WTC11 (cell line): ENCODE data around the gene STK38L. TPM values are rescaled to one million over a fixed set of nuclear protein-coding genes. Genes with fewer than 3 reads are reported as not detected.

Source experiments
- ATAC-seq: fragments of 200-7000 bp; cut with Tn5 transposase; 2 replicates; pipeline ENCODE4 v1.10.0; 2021; ENCODE audit warnings: mild to moderate bottlenecking, moderate library complexity
- CTCF ChIA-PET: fragments of 300-600 bp; sonication (Branson Sonifier 250); formaldehyde crosslinking; loops from one replicate; lab custom pipeline; 2021; ENCODE audit warnings: antibody characterized with exemption; lab: Charles Lee
- POLR2A ChIA-PET: fragments of 350-600 bp; sonication (Branson Sonifier 250); formaldehyde crosslinking; loops from one replicate; lab custom pipeline; 2021; ENCODE audit warnings: antibody characterized with exemption; lab: Charles Lee
- DNase-seq: peaks from one replicate; pipeline ENCODE4 v3.0.0; 2021; ENCODE audit warnings: low spot score
- H3K27ac Mint-ChIP-seq: 2 replicates; pipeline ENCODE4 v1.8.0; 2021; ENCODE audit warnings: mixed read lengths
- H3K27me3 Mint-ChIP-seq: 2 replicates; pipeline ENCODE4 v1.8.0; 2021; ENCODE audit warnings: low read depth, mild to moderate bottlenecking, moderate library complexity, mixed read lengths
- H3K36me3 Mint-ChIP-seq: 2 replicates; pipeline ENCODE4 v1.8.0; 2021; ENCODE audit warnings: mixed read lengths
- H3K4me1 Mint-ChIP-seq: 2 replicates; pipeline ENCODE4 v1.8.0; 2022; ENCODE audit warnings: mixed read lengths
- H3K4me3 Mint-ChIP-seq: 2 replicates; pipeline ENCODE4 v1.8.0; 2021; ENCODE audit warnings: mild to moderate bottlenecking, moderate library complexity, mixed read lengths
- H3K9me3 Mint-ChIP-seq: 2 replicates; pipeline ENCODE4 v1.8.0; 2021; ENCODE audit warnings: mixed read lengths
- AFF4 ChIP-seq: sonication (generic); formaldehyde crosslinking; IDR thresholded peaks from 2 replicates; pipeline ENCODE4 v1.8.1; 2023; ENCODE audit warnings: mild to moderate bottlenecking, missing genetic modification reagents, borderline replicate concordance
- ARID4B ChIP-seq: sonication (generic); formaldehyde crosslinking; IDR thresholded peaks from 2 replicates; pipeline ENCODE4 v1.8.0; 2023; ENCODE audit warnings: missing genetic modification reagents, mild to moderate bottlenecking, borderline replicate concordance
- CREB1 ChIP-seq: sonication (generic); formaldehyde crosslinking; IDR thresholded peaks from 2 replicates; pipeline ENCODE4 v1.8.0; 2023; ENCODE audit warnings: mild to moderate bottlenecking, missing genetic modification reagents
- E2F5 ChIP-seq: sonication (generic); formaldehyde crosslinking; IDR thresholded peaks from 2 replicates; pipeline ENCODE4 v1.8.1; 2022; ENCODE audit warnings: mild to moderate bottlenecking, moderate library complexity, missing genetic modification reagents
- ESRRA ChIP-seq: sonication (generic); formaldehyde crosslinking; IDR thresholded peaks from 2 replicates; pipeline ENCODE4 v1.8.1; 2022; ENCODE audit warnings: mild to moderate bottlenecking, missing genetic modification reagents, borderline replicate concordance
- FOXK1 ChIP-seq: sonication (generic); formaldehyde crosslinking; IDR thresholded peaks from 2 replicates; pipeline ENCODE4 v1.8.0; 2022; ENCODE audit warnings: mild to moderate bottlenecking, moderate library complexity, missing genetic modification reagents
- FOXP1 ChIP-seq: sonication (generic); formaldehyde crosslinking; IDR thresholded peaks from 2 replicates; pipeline ENCODE4 v1.8.0; 2022; ENCODE audit warnings: missing genetic modification reagents, mild to moderate bottlenecking, moderate library complexity, borderline replicate concordance
- MAX ChIP-seq: sonication (generic); formaldehyde crosslinking; IDR thresholded peaks from 2 replicates; pipeline ENCODE4 v1.8.0; 2022; ENCODE audit warnings: mild to moderate bottlenecking, missing genetic modification reagents
- MXD4 ChIP-seq: fragments of 250-450 bp; sonication (Bioruptor Pico); IDR thresholded peaks from 2 replicates; pipeline ENCODE4 v1.8.0; 2021; ENCODE audit warnings: mild to moderate bottlenecking, moderate library complexity, borderline replicate concordance
- NR1H2 ChIP-seq: sonication (generic); formaldehyde crosslinking; IDR thresholded peaks from 2 replicates; pipeline ENCODE4 v1.9.0; 2021; ENCODE audit warnings: mild to moderate bottlenecking, moderate library complexity, missing genetic modification reagents
- NR2C2 ChIP-seq: sonication (generic); formaldehyde crosslinking; IDR thresholded peaks from 2 replicates; pipeline ENCODE4 v1.8.0; 2022; ENCODE audit warnings: mild to moderate bottlenecking, missing genetic modification reagents
- PREB ChIP-seq: sonication (generic); formaldehyde crosslinking; IDR thresholded peaks from 2 replicates; pipeline ENCODE4 v1.8.1; 2022; ENCODE audit warnings: mild to moderate bottlenecking, missing genetic modification reagents, moderate library complexity, borderline replicate concordance
- PRRX2 ChIP-seq: fragments of 250-450 bp; sonication (Bioruptor Pico); IDR thresholded peaks from 2 replicates; pipeline ENCODE4 v1.8.0; 2021; ENCODE audit warnings: mild to moderate bottlenecking
- RELA ChIP-seq: sonication (generic); formaldehyde crosslinking; IDR thresholded peaks from 2 replicates; pipeline ENCODE4 v1.8.1; 2022; ENCODE audit warnings: missing genetic modification reagents, mild to moderate bottlenecking, borderline replicate concordance
- RORB ChIP-seq: fragments of 250-450 bp; sonication (Bioruptor Pico); IDR thresholded peaks from 2 replicates; pipeline ENCODE4 v1.9.0; 2021; ENCODE audit warnings: mild to moderate bottlenecking
- TEAD4 ChIP-seq: sonication (generic); formaldehyde crosslinking; IDR thresholded peaks from 2 replicates; pipeline ENCODE4 v1.8.0; 2022; ENCODE audit warnings: mild to moderate bottlenecking, missing genetic modification reagents
- ZNF317 ChIP-seq: sonication (generic); formaldehyde crosslinking; IDR thresholded peaks from 2 replicates; pipeline ENCODE4 v1.8.1; 2023; ENCODE audit warnings: low read depth, mild to moderate bottlenecking, moderate library complexity, missing genetic modification reagents, borderline replicate concordance
- total RNA-seq: library from RNA; stranded (reverse); gene quantifications from 3 replicates; pipeline ENCODE4 v1.2.3, GENCODE V29; 2021
- TF ChIP-seq, protein P1 (sequence below): sonication (generic); formaldehyde crosslinking; IDR thresholded peaks from 2 replicates; pipeline ENCODE4 v1.8.1; 2022; ENCODE audit warnings: low read depth, mild to moderate bottlenecking, moderate library complexity, missing genetic modification reagents, borderline replicate concordance
- TF ChIP-seq, protein P2 (sequence below): sonication (generic); formaldehyde crosslinking; IDR thresholded peaks from 2 replicates; pipeline ENCODE4 v1.8.1; 2023; ENCODE audit warnings: mild to moderate bottlenecking, missing genetic modification reagents, moderate library complexity

The STK38L gene
- total RNA-seq, 1 experiment from 2014 or later = 47.2 TPM

DNA sequence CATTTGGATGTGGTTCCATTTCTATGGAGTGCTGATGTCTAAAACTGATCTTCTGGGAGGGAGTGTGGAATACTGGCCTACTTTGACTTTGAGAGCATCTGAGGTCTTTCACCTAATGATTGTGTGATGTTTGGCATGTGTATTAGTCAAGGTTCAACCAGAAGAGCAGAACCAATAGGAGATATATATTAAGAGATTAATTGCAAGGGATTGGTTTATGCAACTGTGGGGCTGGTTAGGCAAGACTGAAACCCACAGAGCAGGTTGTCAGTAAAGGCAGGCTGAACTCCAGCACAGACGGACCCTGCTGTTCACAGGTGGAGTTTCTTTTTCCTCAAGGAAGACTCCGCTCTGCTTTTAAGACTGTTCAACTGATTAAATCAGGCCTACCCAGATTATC lies 100.2 kb downstream of the STK38L start:
- ChIA-PET POLR2A (no interaction called here), CTCF (no interaction called here)
- H3K36me3 Mint-ChIP-seq = no peaks in the 10 kb centered on the region
- no peak overlapping the region for H3K4me3 Mint-ChIP-seq
- DNase-seq = no peak
- peaks cover 51% of the 10 kb centered on the region for H3K4me1 Mint-ChIP-seq
- H3K9me3 Mint-ChIP-seq = no peaks in the 10 kb centered on the region
- H3K27me3 Mint-ChIP-seq = no peaks in the 10 kb centered on the region
- TF ChIP-seq RORB (no peak), MAX (CRISPR knock-in tag) (no peak), FOXK1 (CRISPR knock-in tag) (no peak), RELA (CRISPR knock-in tag) (no peak), ARID4B (CRISPR knock-in tag) (no peak), PREB (CRISPR knock-in tag) (no peak), MXD4 (CRISPR knock-in tag) (no peak), TEAD4 (CRISPR knock-in tag) (no peak), NR1H2 (CRISPR knock-in tag) (no peak), CREB1 (CRISPR knock-in tag) (no peak), PRRX2 (CRISPR knock-in tag) (no peak), NR2C2 (CRISPR knock-in tag) (no peak), FOXP1 (CRISPR knock-in tag) (no peak), E2F5 (CRISPR knock-in tag) (no peak), AFF4 (CRISPR knock-in tag) (no peak), ESRRA (CRISPR knock-in tag) (no peak), ZNF317 (CRISPR knock-in tag) (no peak)
- TF ChIP-seq, protein P1, sequence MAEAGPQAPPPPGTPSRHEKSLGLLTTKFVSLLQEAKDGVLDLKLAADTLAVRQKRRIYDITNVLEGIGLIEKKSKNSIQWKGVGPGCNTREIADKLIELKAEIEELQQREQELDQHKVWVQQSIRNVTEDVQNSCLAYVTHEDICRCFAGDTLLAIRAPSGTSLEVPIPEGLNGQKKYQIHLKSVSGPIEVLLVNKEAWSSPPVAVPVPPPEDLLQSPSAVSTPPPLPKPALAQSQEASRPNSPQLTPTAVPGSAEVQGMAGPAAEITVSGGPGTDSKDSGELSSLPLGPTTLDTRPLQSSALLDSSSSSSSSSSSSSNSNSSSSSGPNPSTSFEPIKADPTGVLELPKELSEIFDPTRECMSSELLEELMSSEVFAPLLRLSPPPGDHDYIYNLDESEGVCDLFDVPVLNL (CRISPR knock-in tag) = no peak
- TF ChIP-seq, protein P2, sequence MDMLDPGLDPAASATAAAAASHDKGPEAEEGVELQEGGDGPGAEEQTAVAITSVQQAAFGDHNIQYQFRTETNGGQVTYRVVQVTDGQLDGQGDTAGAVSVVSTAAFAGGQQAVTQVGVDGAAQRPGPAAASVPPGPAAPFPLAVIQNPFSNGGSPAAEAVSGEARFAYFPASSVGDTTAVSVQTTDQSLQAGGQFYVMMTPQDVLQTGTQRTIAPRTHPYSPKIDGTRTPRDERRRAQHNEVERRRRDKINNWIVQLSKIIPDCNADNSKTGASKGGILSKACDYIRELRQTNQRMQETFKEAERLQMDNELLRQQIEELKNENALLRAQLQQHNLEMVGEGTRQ (CRISPR knock-in tag) = no peak
- no peak for ATAC-seq
- no peak overlapping the region for H3K27ac Mint-ChIP-seq
